Measurements from ENCODE around the gene TMEM115. TPM values are rescaled to one million over a fixed set of nuclear protein-coding genes. Genes with fewer than 3 reads are reported as not detected.
"Not testable (repeated sequence)": the region's sequence is repeated elsewhere in the genome, so short reads cannot be mapped to it uniquely, and the experiment has no call there.

TMEM115 gene
- total RNA-seq, 1 donor from 2014 or later = 51.1 TPM

GRCh38 chr3:50318163-50318562 is 41.2 kb downstream of the TMEM115 start:
- Histone ChIP-seq H3K27ac (peak overlapping the region; percentile 74), H3K4me3 (peak overlapping the region; percentile 13 to 72), H3K4me1 (peaks cover 79% of the 10 kb centered on the region), H3K36me3 (peaks cover 0 to 12% of the 10 kb centered on the region in 2 donors), H3K9me3 (no peaks in the 10 kb centered on the region), H3K27me3 (no peaks in the 10 kb centered on the region)
- DNase-seq (ENCODE audit: extremely low spot score in 2 of 2) = no peak
- TF ChIP-seq POLR2AphosphoS5 (IDR thresholded peaks at IDR 0.05; ENCODE audit: insufficient read depth in 1 of 2, low read depth in 1 of 2) (no peak), POLR2A (IDR thresholded peaks at IDR 0.05) (no peak), CTCF (IDR thresholded peaks at IDR 0.05) (no peak)
- intact Hi-C loops (cut with DNase I) = no loop called here

GRCh38 chr3:50317300-50317699 is 42.0 kb downstream of the TMEM115 start:
- intact Hi-C loops (cut with DNase I) = no loop called here
- DNase-seq (ENCODE audit: extremely low spot score in 2 of 2) = no peak

GRCh38 chr3:50316657-50317242 is 42.6 kb downstream of the TMEM115 start:
- DNase-seq (ENCODE audit: extremely low spot score in 2 of 2) = no peak
- Histone ChIP-seq H3K9me3 (no peaks in the 10 kb centered on the region), H3K36me3 (peaks cover 0 to 12% of the 10 kb centered on the region in 2 donors), H3K27ac (peak overlapping the region; percentile 74), H3K4me3 (no peak overlapping the region), H3K4me1 (peaks cover 69% of the 10 kb centered on the region), H3K27me3 (no peaks in the 10 kb centered on the region)
- TF ChIP-seq POLR2A (IDR thresholded peaks at IDR 0.05) (no peak), POLR2AphosphoS5 (IDR thresholded peaks at IDR 0.05; ENCODE audit: insufficient read depth in 1 of 2, low read depth in 1 of 2) (peak; percentile 61 to 73)
- intact Hi-C loops (cut with DNase I) = no loop called here

More at GRCh38 chr3:50317300-50317699, 42.0 kb downstream of the TMEM115 start:
- H3K4me1 ChIP-seq = peaks cover 75% of the 10 kb centered on the region
- H3K27ac ChIP-seq = peak overlapping the region; percentile 74
- H3K4me3 ChIP-seq = peak overlapping the region in 1 of 2 donors; percentile 1
- no peak for TF ChIP-seq POLR2AphosphoS5 (IDR thresholded peaks at IDR 0.05; ENCODE audit: insufficient read depth in 1 of 2, low read depth in 1 of 2)
- no peak for TF ChIP-seq CTCF (IDR thresholded peaks at IDR 0.05)
- no peak for TF ChIP-seq POLR2A (IDR thresholded peaks at IDR 0.05)
- H3K36me3 ChIP-seq = peaks cover 0 to 12% of the 10 kb centered on the region in 2 donors
- H3K27me3 ChIP-seq = no peaks in the 10 kb centered on the region
- H3K9me3 ChIP-seq = no peaks in the 10 kb centered on the region

- intact Hi-C loops (cut with DNase I) = no loop called here
- Histone ChIP-seq H3K27ac (peak overlapping the region; percentile 63), H3K36me3 (peaks cover 0 to 12% of the 10 kb centered on the region in 2 donors), H3K27me3 (no peaks in the 10 kb centered on the region), H3K4me3 (no peak overlapping the region), H3K4me1 (peaks cover 59% of the 10 kb centered on the region), H3K9me3 (no peaks in the 10 kb centered on the region)
- DNase-seq (ENCODE audit: extremely low spot score in 2 of 2) = no peak
- TF ChIP-seq POLR2A (IDR thresholded peaks at IDR 0.05) = no peak
- TF ChIP-seq CTCF (IDR thresholded peaks at IDR 0.05) = no peak
- peak in 1 of 2 donors; percentile 4 for TF ChIP-seq POLR2AphosphoS5 (IDR thresholded peaks at IDR 0.05; ENCODE audit: insufficient read depth in 1 of 2, low read depth in 1 of 2)
Measured at GRCh38 chr3:50314816-50315215, 44.5 kb downstream of the TMEM115 start.

- peaks cover 0 to 9% of the 10 kb centered on the region in 2 donors for H3K36me3 ChIP-seq
- peak overlapping the region; percentile 63 for H3K27ac ChIP-seq
- no peaks in the 10 kb centered on the region for H3K27me3 ChIP-seq
- no peaks in the 10 kb centered on the region for H3K9me3 ChIP-seq
- TF ChIP-seq CTCF (IDR thresholded peaks at IDR 0.05) (no peak), POLR2A (IDR thresholded peaks at IDR 0.05) (no peak), POLR2AphosphoS5 (IDR thresholded peaks at IDR 0.05; ENCODE audit: insufficient read depth in 1 of 2, low read depth in 1 of 2) (peak in 1 of 2 donors; percentile 12)
- no peak for DNase-seq (ENCODE audit: extremely low spot score in 2 of 2)
- intact Hi-C loops (cut with DNase I) = no loop called here
- H3K4me3 ChIP-seq = no peak overlapping the region
- H3K4me1 ChIP-seq = peaks cover 59% of the 10 kb centered on the region
Measured at GRCh38 chr3:50314342-50314741, 45.0 kb downstream of the TMEM115 start.

GRCh38 chr3:50312041-50312440 is 47.3 kb downstream of the TMEM115 start:
- H3K9me3 ChIP-seq; DNase-seq (ENCODE audit: extremely low spot score in 2 of 2); H3K27ac ChIP-seq; H3K36me3 ChIP-seq; intact Hi-C loops (cut with DNase I); H3K27me3 ChIP-seq: not testable (repeated sequence)
- H3K4me1 ChIP-seq = peaks cover 36% of the 10 kb centered on the region
- peak overlapping the region in 1 of 2 donors; percentile 25 for H3K4me3 ChIP-seq
